ENCODE data around the gene C4orf50. TPM values are rescaled to one million over a fixed set of nuclear protein-coding genes. Genes with fewer than 3 reads are reported as not detected.

The C4orf50 gene
- total and polyA plus RNA-seq, 4 donors: under 0.01 to 0.17 TPM; not detected in 2

GRCh38 chr4:5945171-5945570, 73.1 kb downstream of the C4orf50 start:
- Histone ChIP-seq H3K4me3 (ENCODE audit: low read depth in 1 of 3, low read length in 3 of 3) (no peak overlapping the region), H3K9ac (ENCODE audit: low read depth in 1 of 2, low read length in 2 of 2) (no peak overlapping the region), H3K27ac (ENCODE audit: low read depth in 1 of 2, low read length in 2 of 2) (no peak overlapping the region), H3K4me1 (ENCODE audit: control insufficient read depth in 4 of 4, insufficient read depth in 4 of 4, low read length in 3 of 4) (no peaks in the 10 kb centered on the region), H3K36me3 (ENCODE audit: control insufficient read depth in 4 of 4, insufficient read depth in 3 of 4, low read depth in 1 of 4, low read length in 3 of 4) (no peaks in the 10 kb centered on the region), H3K27me3 (ENCODE audit: control insufficient read depth in 4 of 4, insufficient read depth in 4 of 4, low read length in 3 of 4) (peaks cover 0 to 10% (median 0%) of the 10 kb centered on the region in 4 donors), H3K9me3 (ENCODE audit: control insufficient read depth in 4 of 4, low read length in 3 of 4) (peaks cover 0 to 13% (median 3%) of the 10 kb centered on the region in 4 donors)
- DNase-seq (ENCODE audit: low spot score): no peak
- 86% methylated on average over 11 of the region's 11 CpGs for WGBS
- no peak for TF ChIP-seq EGR1 (IDR thresholded peaks at IDR 0.05; ENCODE audit: low read depth in 2 of 2)
- TF ChIP-seq RAD21 (IDR thresholded peaks at IDR 0.05): no peak
- TF ChIP-seq ZBTB33 (IDR thresholded peaks at IDR 0.05): no peak
- TF ChIP-seq YY1 (IDR thresholded peaks at IDR 0.05): no peak
- TF ChIP-seq HNF4G (IDR thresholded peaks at IDR 0.05): no peak
- no peak for TF ChIP-seq FOXA2 (IDR thresholded peaks at IDR 0.05)
- no peak for TF ChIP-seq GABPA (IDR thresholded peaks at IDR 0.05 in 1 of 2, conservative IDR thresholded peaks at IDR 0.05 in 1 of 2)
- no peak for TF ChIP-seq REST (IDR thresholded peaks at IDR 0.05)
- TF ChIP-seq NR2F2 (IDR thresholded peaks at IDR 0.05): no peak
- no peak for TF ChIP-seq HNF4A (conservative IDR thresholded peaks at IDR 0.05)
- no peak for TF ChIP-seq ATF3 (IDR thresholded peaks at IDR 0.05)
- TF ChIP-seq RXRA (IDR thresholded peaks at IDR 0.05): no peak
- no peak for TF ChIP-seq FOXA1 (IDR thresholded peaks at IDR 0.05)
- TF ChIP-seq SP1 (IDR thresholded peaks at IDR 0.05): no peak
- no peak for TF ChIP-seq CTCF (IDR thresholded peaks at IDR 0.05; ENCODE audit: low read depth, low read length, missing input control)
- no peak for TF ChIP-seq TAF1 (conservative IDR thresholded peaks at IDR 0.05)

GRCh38 chr4:5943561-5943960, 74.7 kb downstream of the C4orf50 start:
- Histone ChIP-seq H3K9ac (ENCODE audit: low read depth in 1 of 2, low read length in 2 of 2) (no peak overlapping the region), H3K27ac (ENCODE audit: low read depth in 1 of 2, low read length in 2 of 2) (no peak overlapping the region), H3K4me3 (ENCODE audit: low read depth in 1 of 3, low read length in 3 of 3) (no peak overlapping the region), H3K9me3 (ENCODE audit: control insufficient read depth in 4 of 4, low read length in 3 of 4) (peaks cover 0 to 13% (median 3%) of the 10 kb centered on the region in 4 donors), H3K27me3 (ENCODE audit: control insufficient read depth in 4 of 4, insufficient read depth in 4 of 4, low read length in 3 of 4) (peaks cover 0 to 10% (median 0%) of the 10 kb centered on the region in 4 donors), H3K4me1 (ENCODE audit: control insufficient read depth in 4 of 4, insufficient read depth in 4 of 4, low read length in 3 of 4) (no peaks in the 10 kb centered on the region), H3K36me3 (ENCODE audit: control insufficient read depth in 4 of 4, insufficient read depth in 3 of 4, low read depth in 1 of 4, low read length in 3 of 4) (no peaks in the 10 kb centered on the region)
- DNase-seq (ENCODE audit: low spot score): no peak
- WGBS: 13% methylated on average over 6 of the region's 6 CpGs
- TF ChIP-seq JUND (IDR thresholded peaks at IDR 0.05): no peak
- TF ChIP-seq SP1 (IDR thresholded peaks at IDR 0.05): no peak
- TF ChIP-seq HNF4G (IDR thresholded peaks at IDR 0.05): no peak
- no peak for TF ChIP-seq REST (IDR thresholded peaks at IDR 0.05)
- TF ChIP-seq FOXA2 (IDR thresholded peaks at IDR 0.05): no peak
- no peak for TF ChIP-seq RXRA (IDR thresholded peaks at IDR 0.05)
- TF ChIP-seq CTCF (IDR thresholded peaks at IDR 0.05; ENCODE audit: low read depth, low read length, missing input control): no peak
- TF ChIP-seq MAX (IDR thresholded peaks at IDR 0.05): no peak
- TF ChIP-seq ATF3 (IDR thresholded peaks at IDR 0.05): no peak
- TF ChIP-seq HNF4A (conservative IDR thresholded peaks at IDR 0.05): no peak
- no peak for TF ChIP-seq EGR1 (IDR thresholded peaks at IDR 0.05; ENCODE audit: low read depth in 2 of 2)
